H1 (cell line): ENCODE measurements around the gene TNFSF12. TPM values are rescaled to one million over a fixed set of nuclear protein-coding genes. Genes with fewer than 3 reads are reported as not detected.

Experiments used
- CTCF ChIA-PET: fragments of 300-600 bp; sonication (Branson Sonifier 250); formaldehyde crosslinking; loops from one replicate; lab custom pipeline; 2021; ENCODE audit not compliant: partially characterized antibody; lab: Charles Lee
- POLR2A ChIA-PET: fragments of 300-600 bp; sonication (Branson Sonifier 250); formaldehyde crosslinking; loops from one replicate; lab custom pipeline; 2021; ENCODE audit warnings: inconsistent platforms; ENCODE audit not compliant: partially characterized antibody; lab: Charles Lee
- DNase-seq, 2 experiments: peaks; one replicate each; pipeline versions ENCODE4 v3.0.0 to v3.0.0-alpha.2; 2010 to 2022; ENCODE audit warnings: low spot score in 2 of 2, low read depth in 1 of 2, mixed read lengths in 1 of 2
- FAIRE-seq: peaks from 2 replicates; lab custom pipeline; 2011; peaks lifted over from hg19 to GRCh38; lab: Jason Lieb, UNC
- H2AFZ ChIP-seq: 2 replicates; pipeline ENCODE4 v1.8.1; 2012; ENCODE audit warnings: low read length, inconsistent platforms
- H2AK5ac ChIP-seq: 2 replicates; pipeline ENCODE4 v1.6.1; 2013; ENCODE audit warnings: low read depth, low read length
- H2BK120ac ChIP-seq: replicated peaks from 2 replicates; pipeline ENCODE3; 2013; ENCODE audit warnings: low read depth, low read length, inconsistent platforms
- H2BK12ac ChIP-seq: 2 replicates; pipeline ENCODE4 v1.6.1; 2013; ENCODE audit warnings: low read depth, low read length
- H2BK15ac ChIP-seq: 2 replicates; pipeline ENCODE4 v1.6.1; 2013; ENCODE audit warnings: low read length
- H2BK20ac ChIP-seq: 2 replicates; pipeline ENCODE4 v1.6.1; 2013; ENCODE audit warnings: low read length
- H2BK5ac ChIP-seq: 2 replicates; pipeline ENCODE4 v1.6.1; 2013; ENCODE audit warnings: low read depth, low read length
- H3K14ac ChIP-seq: 2 replicates; pipeline ENCODE4 v1.6.1; 2013; ENCODE audit warnings: inconsistent platforms; ENCODE audit not compliant: insufficient read length
- H3K18ac ChIP-seq: 2 replicates; pipeline ENCODE4 v1.6.1; 2013; ENCODE audit warnings: low read length; ENCODE audit errors: extremely low read depth
- H3K23ac ChIP-seq: 2 replicates; pipeline ENCODE4 v1.6.1; 2013; ENCODE audit warnings: inconsistent platforms; ENCODE audit not compliant: insufficient read length
- H3K23me2 ChIP-seq: 2 replicates; pipeline ENCODE4 v1.6.1; 2013; ENCODE audit warnings: low read depth, low read length
- H3K27ac ChIP-seq: 2 replicates; pipeline ENCODE4 v1.6.1; 2011; ENCODE audit warnings: low read depth, low read length, inconsistent platforms
- H3K27me3 ChIP-seq, 4 experiments: replicated peaks in 1 of 4; 1 replicate in 1 of 4; 2 replicates in 3 of 4; pipeline versions ENCODE4 v1.6.1 to v1.8.1; 2011 to 2013; ENCODE audit warnings: low read length in 3 of 4, mild to moderate bottlenecking in 3 of 4, inconsistent platforms in 2 of 4, mixed read lengths in 2 of 4, moderate library complexity in 1 of 4; ENCODE audit not compliant: control insufficient read depth in 3 of 4, insufficient read depth in 3 of 4; ENCODE audit errors: extremely low read depth in 1 of 4
- H3K36me3 ChIP-seq, 4 experiments: 2 replicates each; pipeline versions ENCODE4 v1.6.1 to v1.8.1; 2011 to 2013; ENCODE audit warnings: mild to moderate bottlenecking in 4 of 4, low read length in 3 of 4, moderate library complexity in 2 of 4, control low read depth in 1 of 4, inconsistent platforms in 1 of 4; ENCODE audit not compliant: insufficient read depth in 4 of 4, control insufficient read depth in 2 of 4
- H3K4ac ChIP-seq: replicated peaks from 2 replicates; pipeline ENCODE3; 2013; ENCODE audit warnings: low read length, low read depth, mixed read lengths, inconsistent platforms; ENCODE audit not compliant: insufficient read length
- H3K4me1 ChIP-seq, 4 experiments: replicated peaks in 1 of 4; 1 replicate in 1 of 4; 2 replicates in 3 of 4; pipeline versions ENCODE4 v1.6.1 to v1.8.1; 2011 to 2013; ENCODE audit warnings: low read length in 3 of 4, inconsistent platforms in 2 of 4, mixed read lengths in 1 of 4; ENCODE audit not compliant: insufficient read depth in 4 of 4, control insufficient read depth in 3 of 4
- H3K4me2 ChIP-seq, 2 experiments: 2 replicates each; pipeline versions ENCODE4 v1.6.1 to v1.8.1; 2011 to 2013; ENCODE audit warnings: low read depth in 2 of 2, low read length in 2 of 2, control low read depth in 1 of 2, inconsistent platforms in 1 of 2, mild to moderate bottlenecking in 1 of 2; ENCODE audit not compliant: insufficient read depth in 1 of 2
- H3K4me3 ChIP-seq, 4 experiments: fragments of 200-600, 300-600 bp in 1 of 4; sonication (generic), shearing (Covaris generic), sonication (Bioruptor Twin) in 1 of 4; 2 replicates each; pipeline versions ENCODE4 v1.5.1 to v1.8.1; 2011 to 2016; ENCODE audit warnings: low read length in 4 of 4, low read depth in 3 of 4, control low read depth in 2 of 4, inconsistent platforms in 2 of 4, mild to moderate bottlenecking in 2 of 4, mixed read lengths in 1 of 4, moderate library complexity in 1 of 4; ENCODE audit not compliant: insufficient read depth in 2 of 4; ENCODE audit errors: extremely low read depth in 1 of 4
- H3K56ac ChIP-seq: replicated peaks from 2 replicates; pipeline ENCODE3; 2013; ENCODE audit warnings: low read depth, mild to moderate bottlenecking, mixed read lengths, low read length, inconsistent platforms; ENCODE audit not compliant: insufficient read length
- H3K79me1 ChIP-seq: 2 replicates; pipeline ENCODE4 v1.6.1; 2013; ENCODE audit warnings: low read depth, low read length, control low read depth
- H3K79me2 ChIP-seq, 2 experiments: 2 replicates each; pipeline versions ENCODE4 v1.6.1 to v1.8.1; 2012 to 2013; ENCODE audit warnings: low read length in 2 of 2, mild to moderate bottlenecking in 2 of 2, inconsistent platforms in 1 of 2; ENCODE audit not compliant: insufficient read depth in 2 of 2, control insufficient read depth in 1 of 2
- H3K9ac ChIP-seq, 4 experiments: replicated peaks in 1 of 4; 1 replicate in 1 of 4; 2 replicates in 3 of 4; pipeline versions ENCODE4 v1.6.1 to v1.8.1; 2011 to 2013; ENCODE audit warnings: low read depth in 3 of 4, low read length in 3 of 4, control low read depth in 2 of 4, mild to moderate bottlenecking in 2 of 4, moderate library complexity in 2 of 4, inconsistent platforms in 1 of 4; ENCODE audit errors: extremely low read depth in 1 of 4
- H3K9me3 ChIP-seq, 2 experiments: 2 replicates each; pipeline versions ENCODE4 v1.6.1 to v1.8.1; 2012 to 2013; ENCODE audit warnings: mild to moderate bottlenecking in 2 of 2, moderate library complexity in 2 of 2, control low read depth in 1 of 2, inconsistent platforms in 1 of 2, low read depth in 1 of 2, low read length in 1 of 2, mixed read lengths in 1 of 2; ENCODE audit not compliant: insufficient read depth in 2 of 2
- H4K20me1 ChIP-seq, 2 experiments: replicated peaks in 1 of 2; 2 replicates each; pipeline versions ENCODE3 to v1.8.1; 2011 to 2013; ENCODE audit warnings: inconsistent platforms in 2 of 2, low read length in 2 of 2, mild to moderate bottlenecking in 1 of 2; ENCODE audit not compliant: insufficient read depth in 2 of 2, control insufficient read depth in 1 of 2
- H4K5ac ChIP-seq: 2 replicates; pipeline ENCODE4 v1.6.1; 2013; ENCODE audit warnings: low read length, low read depth, mixed read lengths, inconsistent platforms; ENCODE audit not compliant: insufficient read length
- H4K8ac ChIP-seq: 2 replicates; pipeline ENCODE4 v1.8.0; 2013; ENCODE audit warnings: mild to moderate bottlenecking, moderate library complexity, low read length, inconsistent platforms; ENCODE audit not compliant: insufficient read depth; ENCODE audit errors: extremely low read depth
- H4K91ac ChIP-seq: replicated peaks from 2 replicates; pipeline ENCODE3; 2013; ENCODE audit warnings: low read length, mixed read lengths, inconsistent platforms; ENCODE audit not compliant: insufficient read length
- ASH2L ChIP-seq: fragments of 200-600, 300-600 bp; sonication (generic); IDR thresholded peaks from one replicate; pipeline ENCODE4 v1.7.1; 2017; ENCODE audit warnings: low read length
- BACH1 ChIP-seq: IDR thresholded peaks from 2 replicates; pipeline ENCODE4 v1.6.1; 2012; ENCODE audit warnings: low read length, improper control_type of control experiment
- EGR1 ChIP-seq: IDR thresholded peaks from 2 replicates; pipeline ENCODE4 v1.6.1; 2011; ENCODE audit warnings: low read depth, low read length, borderline replicate concordance
- GABPA ChIP-seq: IDR thresholded peaks from 2 replicates; pipeline ENCODE4 v1.6.1; 2011; ENCODE audit warnings: mild to moderate bottlenecking, low read length, moderate library complexity, borderline replicate concordance; ENCODE audit not compliant: insufficient read depth
- HDAC2 ChIP-seq, 2 experiments: fragments of 300-600 bp in 1 of 2; sonication (generic) in 1 of 2; IDR thresholded peaks; 2 replicates each; pipeline ENCODE4 v1.6.1; 2011 to 2012; ENCODE audit warnings: low read depth in 2 of 2, low read length in 2 of 2, mild to moderate bottlenecking in 2 of 2, moderate library complexity in 2 of 2, borderline replicate concordance in 1 of 2, inconsistent platforms in 1 of 2
- JUN ChIP-seq: IDR thresholded peaks from 2 replicates; pipeline ENCODE4 v1.6.1; 2011; ENCODE audit warnings: low read depth, mild to moderate bottlenecking, improper control_type of control experiment, low read length
- NANOG ChIP-seq: IDR thresholded peaks from 2 replicates; pipeline ENCODE4 v1.6.1; 2011; ENCODE audit warnings: low read length, low read depth, mild to moderate bottlenecking, inconsistent platforms; ENCODE audit not compliant: insufficient read depth, poor library complexity, severe bottlenecking
- POU5F1 ChIP-seq: IDR thresholded peaks from 2 replicates; pipeline ENCODE4 v1.6.1; 2011; ENCODE audit warnings: low read depth, mild to moderate bottlenecking, low read length, moderate library complexity
- SAP30 ChIP-seq: fragments of 300-600 bp; sonication (generic); IDR thresholded peaks from 2 replicates; pipeline ENCODE4 v1.7.1; 2012; ENCODE audit warnings: low read length, moderate library complexity, mild to moderate bottlenecking, inconsistent platforms; ENCODE audit not compliant: insufficient read depth, insufficient replicate concordance
- SP1 ChIP-seq: IDR thresholded peaks from 2 replicates; pipeline ENCODE4 v1.6.1; 2011; ENCODE audit warnings: low read depth, low read length
- WGBS, 2 experiments: shearing (Covaris generic) in 1 of 2; methylation state at CpG; one replicate each; pipeline versions ENCODE4 v1.1.6 to v1.1.7; 2013 to 2015; ENCODE audit warnings: low lambda C conversion rate in 2 of 2, mixed read lengths in 2 of 2, inconsistent platforms in 1 of 2, low coverage in 1 of 2, missing lambda C conversion rate in 1 of 2; ENCODE audit not compliant: insufficient replicate concordance in 2 of 2, insufficient coverage in 1 of 2, insufficient read length in 1 of 2; ENCODE audit errors: extremely low coverage in 1 of 2, missing lambda C conversion rate in 1 of 2; 5-methylcytosine and 5-hydroxymethylcytosine counted together
- polyA plus RNA-seq, 7 experiments: library from polyadenylated mRNA; depleted of rRNA in 3 of 7; stranded (reverse) in 5 of 7; unstranded in 2 of 7; fragments of >200 nt in 5 of 7; fragments of 200-250 nt in 2 of 7; gene quantifications; 1 replicate in 5 of 7; 2 replicates in 1 of 7; 4 replicates in 1 of 7; pipeline versions ENCODE4 v1.2.1 to v1.2.3, GENCODE V29; 2011 to 2013; ENCODE audit warnings: missing spikeins in 2 of 7, mixed read lengths in 2 of 7
- total RNA-seq: library from RNA; stranded (reverse); fragmentation: NEBNext Ultra II Directional; extraction: Animal tissue kit (Norgen Biotek cat#: 25700); gene quantifications from 2 replicates; pipeline ENCODE4 v1.2.1, GENCODE V29; 2021
- TF ChIP-seq, protein P1 (sequence below): IDR thresholded peaks from 2 replicates; pipeline ENCODE4 v1.6.1; 2012; ENCODE audit warnings: low read length, inconsistent platforms

TNFSF12 gene
- total and polyA plus RNA-seq, 2 of the 8 experiments (the other 6 are each of a cell fraction or from before 2014, with no cell fraction given), result 7.2 to 9.6 TPM

DNA sequence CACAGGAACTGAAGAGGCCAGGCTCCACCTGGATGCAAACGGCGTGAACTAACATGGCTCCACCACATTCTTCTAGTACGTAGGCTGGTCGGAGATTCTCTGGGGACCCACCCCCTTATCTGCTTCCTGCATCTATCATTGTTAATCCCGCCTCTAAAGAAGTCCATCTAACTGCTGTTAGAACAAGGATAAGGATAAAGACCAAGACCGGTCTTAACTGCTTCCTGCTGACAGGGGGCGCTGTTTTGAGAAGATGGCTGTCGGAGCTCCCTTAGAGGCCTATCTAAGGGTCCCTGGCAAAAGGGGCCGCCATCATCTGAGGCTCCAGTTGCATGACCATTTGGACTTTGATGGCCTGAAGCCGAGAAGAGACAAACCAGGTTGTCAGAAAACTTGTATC lies 25.8 kb upstream of the TNFSF12 start:
- Histone ChIP-seq H4K91ac (no peak overlapping the region), H3K4me3 (0 out of 8 replicates have a peak overlapping the region, but pooled peaks of 1 of the 4 experiments have one; percentile 10), H3K79me2 (no peaks in the 10 kb centered on the region), H3K27ac (no peak overlapping the region), H3K56ac (no peak overlapping the region), H3K4me1 (no peaks in the 10 kb centered on the region), H3K4me2 (0 out of 4 replicates have a peak overlapping the region, but pooled peaks of 1 of the 2 experiments have one; percentile 18), H4K20me1 (no peaks in the 10 kb centered on the region), H3K79me1 (no peaks in the 10 kb centered on the region), H3K18ac (no peak overlapping the region), H2BK120ac (no peak overlapping the region), H2BK20ac (no peak overlapping the region), H3K27me3 (no peaks in the 10 kb centered on the region), H3K23ac (no peak overlapping the region), H3K23me2 (no peaks in the 10 kb centered on the region), H3K9ac (no peak overlapping the region), H3K14ac (no peak overlapping the region), H3K4ac (no peak overlapping the region), H2BK5ac (no peak overlapping the region), H2BK15ac (no peak overlapping the region), H3K9me3 (peaks cover 5 to 7% of the 10 kb centered on the region in 2 experiments; a peak in 3 of 4 replicates), H3K36me3 (no peaks in the 10 kb centered on the region), H2BK12ac (no peak overlapping the region), H4K5ac (no peak overlapping the region), H4K8ac (0 out of 2 replicates have a peak overlapping the region, but pooled peaks have one; percentile 7), H2AK5ac (no peak overlapping the region), H2AFZ (no peak overlapping the region)
- ChIA-PET POLR2A (interaction anchor here (0.9 to 2.0 kb wide), 7 partner anchors 9 to 66 kb away, joined by 3 to 13 read pairs (median 4); partner anchors contain the start of gene TNFSF12), CTCF (interaction anchor here (0.6 to 1.6 kb wide), 13 partner anchors 9 to 401 kb away, joined by 3 to 12 read pairs (median 3); no protein-coding TSS in a partner anchor)
- FAIRE-seq (peak; percentile 88), DNase-seq (peak; percentile 65 to 79)
- 54% methylated on average over 10 of the region's 10 CpGs; no CpG with 5 or more reads in 1 of the 2 experiments for WGBS, 2 experiments
- TF ChIP-seq GABPA (no peak), EGR1 (no peak), HDAC2 (IDR thresholded peaks at IDR 0.05; ENCODE audit: borderline replicate concordance in 1 of 2, low read depth in 2 of 2, low read length in 2 of 2) (no peak), SP1 (0 out of 2 replicates have a peak, but pooled peaks have one; percentile 36), BACH1 (no peak), SAP30 (no peak), POU5F1 (no peak), ASH2L (peak; percentile 55), NANOG (no peak), JUN (no peak)
- TF ChIP-seq, protein P1, sequence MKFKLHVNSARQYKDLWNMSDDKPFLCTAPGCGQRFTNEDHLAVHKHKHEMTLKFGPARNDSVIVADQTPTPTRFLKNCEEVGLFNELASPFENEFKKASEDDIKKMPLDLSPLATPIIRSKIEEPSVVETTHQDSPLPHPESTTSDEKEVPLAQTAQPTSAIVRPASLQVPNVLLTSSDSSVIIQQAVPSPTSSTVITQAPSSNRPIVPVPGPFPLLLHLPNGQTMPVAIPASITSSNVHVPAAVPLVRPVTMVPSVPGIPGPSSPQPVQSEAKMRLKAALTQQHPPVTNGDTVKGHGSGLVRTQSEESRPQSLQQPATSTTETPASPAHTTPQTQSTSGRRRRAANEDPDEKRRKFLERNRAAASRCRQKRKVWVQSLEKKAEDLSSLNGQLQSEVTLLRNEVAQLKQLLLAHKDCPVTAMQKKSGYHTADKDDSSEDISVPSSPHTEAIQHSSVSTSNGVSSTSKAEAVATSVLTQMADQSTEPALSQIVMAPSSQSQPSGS, result no peak
